Uterus (tissue), 4 donors: ENCODE measurements around the gene TGFBR3L. TPM values are rescaled to one million over a fixed set of nuclear protein-coding genes. Genes with fewer than 3 reads are reported as not detected.

ENCODE experiments used
- DNase-seq, 2 donors: peaks; one replicate each; pipeline ENCODE4 v3.0.0-alpha.2; 2019 to 2020
- H3K27ac ChIP-seq, 2 donors: fragments of 200-600 bp; sonication (generic); 1 replicate in 1 of 2; 2 replicates in 1 of 2; pipeline ENCODE4 v1.5.1; 2016 to 2018
- H3K27me3 ChIP-seq, 2 donors: fragments of 200-600 bp; sonication (generic); one replicate each; pipeline ENCODE4 v1.5.1; 2018 to 2019; ENCODE audit warnings: control low read depth in 1 of 2
- H3K36me3 ChIP-seq, 2 donors: fragments of 200-600 bp; sonication (generic); one replicate each; pipeline ENCODE4 v1.5.1; 2019; ENCODE audit warnings: control low read depth in 1 of 2
- H3K4me1 ChIP-seq, 2 donors: fragments of 200-600 bp; sonication (generic); one replicate each; pipeline ENCODE4 v1.5.1; 2018 to 2019; ENCODE audit warnings: control low read depth in 1 of 2
- H3K4me3 ChIP-seq, 2 donors: fragments of 200-600 bp; sonication (generic); 1 replicate in 1 of 2; 2 replicates in 1 of 2; pipeline ENCODE4 v1.5.1; 2018 to 2019; ENCODE audit warnings: mild to moderate bottlenecking in 1 of 2
- H3K9me3 ChIP-seq, 2 donors: fragments of 200-600 bp; sonication (generic); one replicate each; pipeline ENCODE4 v1.5.1; 2019; ENCODE audit warnings: control low read depth in 1 of 2
- CTCF ChIP-seq, 4 experiments: fragments of 200-600 bp in 2 of 4; fragments of 450-650 bp in 2 of 4; sonication (generic) in 2 of 4; IDR thresholded peaks; one replicate each; pipeline ENCODE4 v1.5.1; 2016 to 2019; ENCODE audit warnings: antibody characterized with exemption in 4 of 4, mild to moderate bottlenecking in 2 of 4, moderate library complexity in 1 of 4
- POLR2A ChIP-seq, 2 donors: fragments of 450-650 bp; IDR thresholded peaks; one replicate each; pipeline ENCODE4 v1.6.1; 2016; ENCODE audit warnings: antibody characterized with exemption in 2 of 2, mild to moderate bottlenecking in 1 of 2, moderate library complexity in 1 of 2
- intact Hi-C: fragments of 100-400 bp; cut with DNase I; formaldehyde crosslinking; loops from one replicate; pipeline ENCODE4 v1.15.1; 2023; ENCODE audit warnings: low total_unique reads
- total RNA-seq, 4 donors: library from RNA; depleted of rRNA in 3 of 4; stranded (reverse); fragments of >200 nt in 3 of 4; gene quantifications; one replicate each; pipeline versions ENCODE4 v1.1.0 to v1.2.4, GENCODE V29; 2014 to 2023
- donor health status: DM: yes; HTN: yes; CAD: no.

Gene TGFBR3L
- total RNA-seq, 4 donors from 2014 or later, result 5.2 TPM; not detected in 3

GRCh38 chr19:7879836-7880235 is 34.8 kb upstream of the TGFBR3L start:
- intact Hi-C loops, result no loop called here
- no peaks in the 10 kb centered on the region for H3K27me3 ChIP-seq
- no peak for TF ChIP-seq POLR2A (IDR thresholded peaks at IDR 0.05)
- TF ChIP-seq CTCF (IDR thresholded peaks at IDR 0.05), result no peak

GRCh38 chr19:7881910-7882309 is 32.7 kb upstream of the TGFBR3L start:
- DNase-seq, result no peak
- intact Hi-C loops, result no loop called here
- no peaks in the 10 kb centered on the region for H3K4me1 ChIP-seq
- H3K36me3 ChIP-seq, result no peaks in the 10 kb centered on the region
- no peak for TF ChIP-seq POLR2A (IDR thresholded peaks at IDR 0.05)
- no peak for TF ChIP-seq CTCF (IDR thresholded peaks at IDR 0.05)
- no peaks in the 10 kb centered on the region for H3K9me3 ChIP-seq
- H3K27ac ChIP-seq, result no peak overlapping the region
- no peaks in the 10 kb centered on the region for H3K27me3 ChIP-seq
- H3K4me3 ChIP-seq, result no peak overlapping the region

More at GRCh38 chr19:7879836-7880235, 34.8 kb upstream of the TGFBR3L start:
- no peaks in the 10 kb centered on the region for H3K36me3 ChIP-seq
- no peak overlapping the region for H3K27ac ChIP-seq
- H3K9me3 ChIP-seq, result no peaks in the 10 kb centered on the region
- no peak for DNase-seq
- no peak overlapping the region for H3K4me3 ChIP-seq
- H3K4me1 ChIP-seq, result no peaks in the 10 kb centered on the region

- no peak for DNase-seq
- Histone ChIP-seq H3K9me3 (no peaks in the 10 kb centered on the region), H3K4me1 (no peaks in the 10 kb centered on the region), H3K4me3 (no peak overlapping the region), H3K36me3 (no peaks in the 10 kb centered on the region), H3K27me3 (no peaks in the 10 kb centered on the region), H3K27ac (no peak overlapping the region)
- intact Hi-C loops, result no loop called here
- TF ChIP-seq POLR2A (IDR thresholded peaks at IDR 0.05) (no peak), CTCF (IDR thresholded peaks at IDR 0.05) (no peak)
Measured at GRCh38 chr19:7883105-7883504, 31.5 kb upstream of the TGFBR3L start.

DNA sequence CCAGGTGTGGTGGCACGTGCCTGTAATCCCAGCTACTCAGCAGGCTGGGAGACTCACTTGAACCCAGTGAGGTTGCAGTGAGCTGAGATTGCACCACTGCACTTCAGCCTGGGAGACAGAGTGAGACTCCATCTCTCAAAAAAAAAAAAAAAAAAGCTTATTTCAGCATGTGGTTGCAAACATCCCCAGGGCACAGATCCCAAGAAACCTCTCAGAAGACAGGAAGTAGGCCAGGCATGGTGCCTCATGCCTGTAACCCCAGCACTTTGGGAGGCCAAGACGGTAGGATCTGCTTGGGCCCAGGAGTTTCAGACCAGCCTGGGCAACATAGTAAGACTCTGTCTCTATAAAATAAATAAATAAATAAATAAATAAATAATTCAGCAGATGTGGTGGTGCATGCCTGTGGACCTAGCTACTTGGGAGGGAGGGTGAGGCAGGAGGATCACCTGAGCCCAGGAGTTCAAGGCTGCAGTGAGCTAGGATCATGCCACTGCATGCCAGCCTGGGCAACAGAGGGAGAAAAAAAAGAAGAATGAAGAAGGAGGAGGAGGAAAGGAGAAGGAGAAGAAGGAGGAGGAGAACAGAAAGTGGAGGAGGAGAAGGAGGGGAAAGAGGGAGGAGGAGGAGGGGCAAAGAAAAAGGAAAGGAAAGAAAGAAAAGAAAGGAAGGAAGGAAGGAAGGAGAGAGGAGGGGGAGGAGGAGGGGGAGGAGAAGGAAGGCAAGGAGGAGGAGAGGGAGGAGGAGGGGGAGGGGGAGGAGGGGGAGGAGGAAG is 30.6 kb upstream of the TGFBR3L start:
- Histone ChIP-seq H3K36me3 (no peaks in the 10 kb centered on the region), H3K9me3 (no peaks in the 10 kb centered on the region), H3K27ac (no peak overlapping the region), H3K4me1 (no peaks in the 10 kb centered on the region), H3K4me3 (no peak overlapping the region), H3K27me3 (no peaks in the 10 kb centered on the region)
- TF ChIP-seq CTCF (IDR thresholded peaks at IDR 0.05), result no peak
- intact Hi-C loops, result no loop called here
- DNase-seq, result no peak

GRCh38 chr19:7885818-7886217 is 28.8 kb upstream of the TGFBR3L start:
- intact Hi-C loops, result no loop called here
- TF ChIP-seq CTCF (IDR thresholded peaks at IDR 0.05), result no peak
- TF ChIP-seq POLR2A (IDR thresholded peaks at IDR 0.05), result no peak

More at GRCh38 chr19:7885818-7886217, 28.8 kb upstream of the TGFBR3L start:
- Histone ChIP-seq H3K36me3 (no peaks in the 10 kb centered on the region), H3K27me3 (no peaks in the 10 kb centered on the region), H3K9me3 (no peaks in the 10 kb centered on the region), H3K27ac (no peak overlapping the region), H3K4me1 (no peaks in the 10 kb centered on the region), H3K4me3 (no peak overlapping the region)
- no peak for DNase-seq
